Bronchial epithelial cell (primary cell): Measurements from ENCODE around the gene PPP1R12C. TPM values are rescaled to one million over a fixed set of nuclear protein-coding genes. Genes with fewer than 3 reads are reported as not detected.
A peak's percentile ranks its signal among the peaks of the same experiment; 100 is the strongest.

Source experiments
- DNase-seq: peaks from one replicate; pipeline ENCODE4 v3.0.0-alpha.2; 2010; ENCODE audit warnings: low read depth
- FAIRE-seq: peaks from 2 replicates; lab custom pipeline; 2011; peaks lifted over from hg19 to GRCh38; lab: Jason Lieb, UNC
- H3K27me3 ChIP-seq: 2 replicates; pipeline ENCODE4 v1.5.1; 2011; ENCODE audit warnings: low read length; ENCODE audit not compliant: control insufficient read depth, insufficient read depth
- H3K36me3 ChIP-seq: 2 replicates; pipeline ENCODE4 v1.5.1; 2011; ENCODE audit warnings: low read length; ENCODE audit not compliant: control insufficient read depth, insufficient read depth
- H3K4me3 ChIP-seq: 2 replicates; pipeline ENCODE4 v1.5.1; 2011; ENCODE audit warnings: mild to moderate bottlenecking, low read depth, low read length, control low read depth
- total RNA-seq: library from RNA; depleted of rRNA; stranded (reverse); fragments of >200 nt; gene quantifications from 2 replicates; pipeline ENCODE4 v1.2.1, GENCODE V29; 2014
- TF ChIP-seq, protein P1 (sequence below): IDR thresholded peaks from 2 replicates; pipeline ENCODE4 v1.5.1; 2011; ENCODE audit warnings: mild to moderate bottlenecking, moderate library complexity, low read length, control low read depth, inconsistent platforms; ENCODE audit not compliant: insufficient read depth, severe bottlenecking

PPP1R12C gene
- total RNA-seq, 1 donor from 2014 or later: 22.9 TPM

DNA sequence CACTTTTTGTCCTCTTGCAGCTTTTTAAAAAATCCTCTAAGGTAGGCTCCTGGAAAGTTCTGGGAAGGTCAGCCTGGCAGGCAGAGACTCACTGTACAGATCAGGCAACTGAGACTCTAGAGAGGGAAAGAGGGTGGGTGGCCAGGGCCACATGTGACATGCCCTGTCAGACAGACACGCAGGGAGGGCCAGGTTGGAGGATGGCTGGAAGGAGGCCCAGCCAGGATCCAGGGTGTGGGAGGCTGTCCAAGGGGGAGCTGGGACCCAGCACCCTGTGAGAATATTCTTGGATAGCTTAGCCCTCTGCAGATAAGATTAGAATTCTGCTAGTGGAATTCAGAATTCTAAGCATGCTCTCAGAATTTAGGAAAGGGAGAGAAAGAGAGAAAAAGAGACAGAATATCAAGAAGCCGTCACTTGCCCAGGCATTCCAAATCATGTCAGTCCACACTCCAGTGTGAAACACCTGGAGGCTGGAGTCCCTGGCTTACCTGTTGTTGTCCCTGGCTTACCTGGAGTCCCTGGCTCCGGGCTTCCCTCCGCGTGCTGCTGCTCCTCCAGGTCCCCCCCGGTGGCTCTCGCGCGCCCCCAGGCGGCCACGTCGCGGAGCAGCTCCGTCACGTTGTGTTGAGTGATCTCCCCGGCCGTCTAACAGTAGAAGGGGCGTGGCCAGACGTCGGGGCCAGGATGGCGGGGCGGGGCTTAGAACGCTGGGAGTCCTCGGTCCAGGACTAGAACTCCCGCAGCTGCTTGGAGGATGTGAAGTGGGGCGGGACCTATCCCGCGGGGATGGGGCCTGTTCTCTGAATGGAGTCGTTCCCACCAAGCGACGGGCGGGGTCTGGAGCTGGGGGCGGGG, 42.9 kb upstream of the PPP1R12C start:
- Histone ChIP-seq H3K27me3 (no peaks in the 10 kb centered on the region), H3K36me3 (no peaks in the 10 kb centered on the region), H3K4me3 (no peak overlapping the region)
- DNase-seq: peak; percentile 69
- TF ChIP-seq, protein P1, sequence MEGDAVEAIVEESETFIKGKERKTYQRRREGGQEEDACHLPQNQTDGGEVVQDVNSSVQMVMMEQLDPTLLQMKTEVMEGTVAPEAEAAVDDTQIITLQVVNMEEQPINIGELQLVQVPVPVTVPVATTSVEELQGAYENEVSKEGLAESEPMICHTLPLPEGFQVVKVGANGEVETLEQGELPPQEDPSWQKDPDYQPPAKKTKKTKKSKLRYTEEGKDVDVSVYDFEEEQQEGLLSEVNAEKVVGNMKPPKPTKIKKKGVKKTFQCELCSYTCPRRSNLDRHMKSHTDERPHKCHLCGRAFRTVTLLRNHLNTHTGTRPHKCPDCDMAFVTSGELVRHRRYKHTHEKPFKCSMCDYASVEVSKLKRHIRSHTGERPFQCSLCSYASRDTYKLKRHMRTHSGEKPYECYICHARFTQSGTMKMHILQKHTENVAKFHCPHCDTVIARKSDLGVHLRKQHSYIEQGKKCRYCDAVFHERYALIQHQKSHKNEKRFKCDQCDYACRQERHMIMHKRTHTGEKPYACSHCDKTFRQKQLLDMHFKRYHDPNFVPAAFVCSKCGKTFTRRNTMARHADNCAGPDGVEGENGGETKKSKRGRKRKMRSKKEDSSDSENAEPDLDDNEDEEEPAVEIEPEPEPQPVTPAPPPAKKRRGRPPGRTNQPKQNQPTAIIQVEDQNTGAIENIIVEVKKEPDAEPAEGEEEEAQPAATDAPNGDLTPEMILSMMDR: peak; percentile 94
- no peak for FAIRE-seq

DNA sequence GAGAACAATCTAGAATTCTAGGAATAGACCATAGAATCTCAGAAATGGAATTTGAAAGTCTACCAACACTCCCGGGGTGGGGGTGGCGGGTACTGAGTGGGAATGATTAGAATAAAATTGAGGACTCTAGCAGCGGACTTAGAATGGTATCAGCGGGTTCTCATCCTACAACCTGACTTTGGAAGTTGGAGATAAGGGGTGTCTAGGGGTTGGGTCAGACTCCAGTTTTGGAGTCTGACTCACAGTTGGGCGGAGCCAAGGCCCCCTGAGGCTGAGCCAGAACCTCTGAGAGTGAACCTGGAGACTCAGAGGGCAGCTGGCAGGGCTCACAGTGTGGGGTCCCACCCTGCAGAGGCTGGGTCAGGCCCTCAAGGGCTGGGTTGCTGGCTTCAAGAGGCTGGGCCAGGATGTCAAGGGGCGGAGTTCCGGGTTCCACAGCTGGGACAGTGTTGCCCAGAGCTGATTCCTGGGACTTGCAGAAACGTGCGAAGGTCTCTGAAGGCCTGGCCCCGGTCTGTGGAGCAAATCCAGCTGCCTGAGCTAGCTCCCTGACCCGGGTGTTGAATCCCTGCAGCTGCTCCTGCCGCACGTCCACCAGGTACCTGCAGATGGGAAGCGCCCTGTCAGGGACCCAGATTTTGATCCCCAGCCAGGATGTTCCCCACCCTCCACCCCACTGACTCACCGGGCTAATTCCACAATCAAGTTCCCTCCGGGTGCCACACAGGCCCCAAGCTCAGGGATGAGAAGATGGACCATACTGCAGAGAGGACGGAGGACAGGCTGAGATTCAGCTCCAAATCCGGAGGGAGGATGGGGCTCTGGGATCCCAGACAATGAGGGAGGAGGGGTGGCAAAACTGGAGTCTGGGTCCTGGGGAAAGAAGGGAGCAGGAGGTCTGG, 41.7 kb upstream of the PPP1R12C start:
- TF ChIP-seq, protein P1: no peak

DNA sequence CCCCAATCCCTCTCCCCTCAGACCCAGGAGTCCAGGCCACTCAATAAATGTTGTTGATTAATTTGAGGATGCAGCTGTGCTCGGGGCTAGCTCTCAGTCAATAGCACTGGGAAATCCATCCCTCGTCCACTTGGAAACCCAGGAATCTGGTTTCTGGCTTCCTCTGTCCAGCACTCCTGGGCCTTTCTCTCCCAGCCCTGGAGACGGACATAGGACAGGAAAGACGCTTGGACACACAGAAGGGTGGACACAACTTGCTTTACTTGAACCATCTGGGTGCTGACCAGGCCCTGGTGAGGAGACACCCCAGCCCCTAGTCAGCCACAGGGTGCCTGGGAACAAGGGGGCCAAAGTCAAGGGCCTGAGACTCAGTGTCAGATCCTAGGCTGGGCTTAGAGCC, 41.0 kb upstream of the PPP1R12C start:
- no peaks in the 10 kb centered on the region for H3K27me3 ChIP-seq
- no peaks in the 10 kb centered on the region for H3K36me3 ChIP-seq
- no peak for FAIRE-seq
- no peak overlapping the region for H3K4me3 ChIP-seq
- DNase-seq: no peak
- TF ChIP-seq, protein P1: no peak

More for the DNA sequence above, 41.7 kb upstream of the PPP1R12C start:
- H3K36me3 ChIP-seq: no peaks in the 10 kb centered on the region
- no peaks in the 10 kb centered on the region for H3K27me3 ChIP-seq
- H3K4me3 ChIP-seq: no peak overlapping the region
- peak; percentile 26 for DNase-seq
- FAIRE-seq: no peak

DNA sequence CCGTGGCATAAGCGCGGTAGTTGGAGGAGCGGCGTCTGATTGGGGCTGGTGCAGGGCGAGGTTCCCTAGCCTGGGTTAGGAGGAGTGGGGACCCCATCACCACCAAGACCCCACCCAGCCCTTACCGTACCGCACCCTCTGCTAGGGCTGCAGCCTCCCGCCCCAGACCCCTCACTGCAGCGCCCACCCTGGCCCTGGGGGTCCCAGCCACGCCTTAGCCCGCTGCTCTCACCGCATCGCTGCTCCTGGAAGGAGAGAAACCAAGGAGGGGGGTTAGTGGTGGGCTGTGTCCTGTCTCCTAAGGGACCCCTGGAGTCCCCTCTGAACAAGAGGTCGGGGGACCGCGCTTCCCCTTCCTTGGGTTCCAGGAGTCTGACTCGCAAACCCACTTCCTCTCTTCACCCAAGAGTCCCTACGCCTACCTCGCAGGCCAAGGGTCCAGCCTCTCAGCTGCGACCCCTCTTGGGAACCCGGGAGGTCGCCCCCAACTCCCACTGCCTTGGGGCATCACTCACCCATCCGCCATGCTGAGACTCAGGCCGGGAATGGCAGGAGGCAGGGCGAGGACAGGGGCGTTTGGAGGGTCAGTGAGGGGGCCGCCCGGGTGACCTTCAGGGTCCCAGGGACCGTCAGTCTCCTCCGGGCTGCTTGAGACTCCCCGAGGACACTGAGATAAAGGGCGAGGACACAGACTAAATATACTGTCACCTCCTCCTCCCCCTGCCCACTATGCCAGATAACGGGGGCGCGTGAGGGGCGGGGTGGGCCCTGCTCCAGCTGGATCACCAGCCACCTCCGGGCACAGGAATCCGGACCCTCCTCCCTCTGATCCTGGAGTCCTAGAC, 39.8 kb upstream of the PPP1R12C start, which contains the start of gene TNNI3:
Gene TNNI3, minus strand, starts transcription at position 669 of the 845 bp plus-strand sequence. Its CDS starts 143 bp downstream, at position 526.
- FAIRE-seq (no peak), DNase-seq (no peak)
- H3K4me3 ChIP-seq: no peak within 1 kb of the TSS

More for the DNA sequence above, 39.8 kb upstream of the PPP1R12C start, which contains the start of gene TNNI3:
- Histone ChIP-seq H3K27me3 (no peaks in the 10 kb centered on the region), H3K36me3 (no peaks in the 10 kb centered on the region)
- TF ChIP-seq, protein P1: no peak
